H1 (cell line): ENCODE measurements around the gene C20orf96. TPM values are rescaled to one million over a fixed set of nuclear protein-coding genes. Genes with fewer than 3 reads are reported as not detected.

ENCODE experiments used
- CTCF ChIA-PET: fragments of 300-600 bp; sonication (Branson Sonifier 250); formaldehyde crosslinking; loops from one replicate; lab custom pipeline; 2021; ENCODE audit not compliant: partially characterized antibody; lab: Charles Lee
- POLR2A ChIA-PET: fragments of 300-600 bp; sonication (Branson Sonifier 250); formaldehyde crosslinking; loops from one replicate; lab custom pipeline; 2021; ENCODE audit warnings: inconsistent platforms; ENCODE audit not compliant: partially characterized antibody; lab: Charles Lee
- DNase-seq, 2 experiments: peaks; one replicate each; pipeline versions ENCODE4 v3.0.0 to v3.0.0-alpha.2; 2010 to 2022; ENCODE audit warnings: low spot score in 2 of 2, low read depth in 1 of 2, mixed read lengths in 1 of 2
- FAIRE-seq: peaks from 2 replicates; lab custom pipeline; 2011; peaks lifted over from hg19 to GRCh38; lab: Jason Lieb, UNC
- H2AFZ ChIP-seq: 2 replicates; pipeline ENCODE4 v1.8.1; 2012; ENCODE audit warnings: low read length, inconsistent platforms
- H2AK5ac ChIP-seq: 2 replicates; pipeline ENCODE4 v1.6.1; 2013; ENCODE audit warnings: low read depth, low read length
- H2BK120ac ChIP-seq: replicated peaks from 2 replicates; pipeline ENCODE3; 2013; ENCODE audit warnings: low read depth, low read length, inconsistent platforms
- H2BK12ac ChIP-seq: 2 replicates; pipeline ENCODE4 v1.6.1; 2013; ENCODE audit warnings: low read depth, low read length
- H2BK15ac ChIP-seq: 2 replicates; pipeline ENCODE4 v1.6.1; 2013; ENCODE audit warnings: low read length
- H2BK20ac ChIP-seq: 2 replicates; pipeline ENCODE4 v1.6.1; 2013; ENCODE audit warnings: low read length
- H2BK5ac ChIP-seq: 2 replicates; pipeline ENCODE4 v1.6.1; 2013; ENCODE audit warnings: low read depth, low read length
- H3K14ac ChIP-seq: 2 replicates; pipeline ENCODE4 v1.6.1; 2013; ENCODE audit warnings: inconsistent platforms; ENCODE audit not compliant: insufficient read length
- H3K18ac ChIP-seq: 2 replicates; pipeline ENCODE4 v1.6.1; 2013; ENCODE audit warnings: low read length; ENCODE audit errors: extremely low read depth
- H3K23ac ChIP-seq: 2 replicates; pipeline ENCODE4 v1.6.1; 2013; ENCODE audit warnings: inconsistent platforms; ENCODE audit not compliant: insufficient read length
- H3K23me2 ChIP-seq: 2 replicates; pipeline ENCODE4 v1.6.1; 2013; ENCODE audit warnings: low read depth, low read length
- H3K27ac ChIP-seq: 2 replicates; pipeline ENCODE4 v1.6.1; 2011; ENCODE audit warnings: low read depth, low read length, inconsistent platforms
- H3K27me3 ChIP-seq, 4 experiments: replicated peaks in 1 of 4; 1 replicate in 1 of 4; 2 replicates in 3 of 4; pipeline versions ENCODE4 v1.6.1 to v1.8.1; 2011 to 2013; ENCODE audit warnings: low read length in 3 of 4, mild to moderate bottlenecking in 3 of 4, inconsistent platforms in 2 of 4, mixed read lengths in 2 of 4, moderate library complexity in 1 of 4; ENCODE audit not compliant: control insufficient read depth in 3 of 4, insufficient read depth in 3 of 4; ENCODE audit errors: extremely low read depth in 1 of 4
- H3K36me3 ChIP-seq, 4 experiments: 2 replicates each; pipeline versions ENCODE4 v1.6.1 to v1.8.1; 2011 to 2013; ENCODE audit warnings: mild to moderate bottlenecking in 4 of 4, low read length in 3 of 4, moderate library complexity in 2 of 4, control low read depth in 1 of 4, inconsistent platforms in 1 of 4; ENCODE audit not compliant: insufficient read depth in 4 of 4, control insufficient read depth in 2 of 4
- H3K4ac ChIP-seq: replicated peaks from 2 replicates; pipeline ENCODE3; 2013; ENCODE audit warnings: low read length, low read depth, mixed read lengths, inconsistent platforms; ENCODE audit not compliant: insufficient read length
- H3K4me1 ChIP-seq, 4 experiments: replicated peaks in 1 of 4; 1 replicate in 1 of 4; 2 replicates in 3 of 4; pipeline versions ENCODE4 v1.6.1 to v1.8.1; 2011 to 2013; ENCODE audit warnings: low read length in 3 of 4, inconsistent platforms in 2 of 4, mixed read lengths in 1 of 4; ENCODE audit not compliant: insufficient read depth in 4 of 4, control insufficient read depth in 3 of 4
- H3K4me2 ChIP-seq, 2 experiments: 2 replicates each; pipeline versions ENCODE4 v1.6.1 to v1.8.1; 2011 to 2013; ENCODE audit warnings: low read depth in 2 of 2, low read length in 2 of 2, control low read depth in 1 of 2, inconsistent platforms in 1 of 2, mild to moderate bottlenecking in 1 of 2; ENCODE audit not compliant: insufficient read depth in 1 of 2
- H3K4me3 ChIP-seq, 4 experiments: fragments of 200-600, 300-600 bp in 1 of 4; sonication (generic), shearing (Covaris generic), sonication (Bioruptor Twin) in 1 of 4; 2 replicates each; pipeline versions ENCODE4 v1.5.1 to v1.8.1; 2011 to 2016; ENCODE audit warnings: low read length in 4 of 4, low read depth in 3 of 4, control low read depth in 2 of 4, inconsistent platforms in 2 of 4, mild to moderate bottlenecking in 2 of 4, mixed read lengths in 1 of 4, moderate library complexity in 1 of 4; ENCODE audit not compliant: insufficient read depth in 2 of 4; ENCODE audit errors: extremely low read depth in 1 of 4
- H3K56ac ChIP-seq: replicated peaks from 2 replicates; pipeline ENCODE3; 2013; ENCODE audit warnings: low read depth, mild to moderate bottlenecking, mixed read lengths, low read length, inconsistent platforms; ENCODE audit not compliant: insufficient read length
- H3K79me1 ChIP-seq: 2 replicates; pipeline ENCODE4 v1.6.1; 2013; ENCODE audit warnings: low read depth, low read length, control low read depth
- H3K79me2 ChIP-seq, 2 experiments: 2 replicates each; pipeline versions ENCODE4 v1.6.1 to v1.8.1; 2012 to 2013; ENCODE audit warnings: low read length in 2 of 2, mild to moderate bottlenecking in 2 of 2, inconsistent platforms in 1 of 2; ENCODE audit not compliant: insufficient read depth in 2 of 2, control insufficient read depth in 1 of 2
- H3K9ac ChIP-seq, 4 experiments: replicated peaks in 1 of 4; 1 replicate in 1 of 4; 2 replicates in 3 of 4; pipeline versions ENCODE4 v1.6.1 to v1.8.1; 2011 to 2013; ENCODE audit warnings: low read depth in 3 of 4, low read length in 3 of 4, control low read depth in 2 of 4, mild to moderate bottlenecking in 2 of 4, moderate library complexity in 2 of 4, inconsistent platforms in 1 of 4; ENCODE audit errors: extremely low read depth in 1 of 4
- H3K9me3 ChIP-seq, 2 experiments: 2 replicates each; pipeline versions ENCODE4 v1.6.1 to v1.8.1; 2012 to 2013; ENCODE audit warnings: mild to moderate bottlenecking in 2 of 2, moderate library complexity in 2 of 2, control low read depth in 1 of 2, inconsistent platforms in 1 of 2, low read depth in 1 of 2, low read length in 1 of 2, mixed read lengths in 1 of 2; ENCODE audit not compliant: insufficient read depth in 2 of 2
- H4K20me1 ChIP-seq, 2 experiments: replicated peaks in 1 of 2; 2 replicates each; pipeline versions ENCODE3 to v1.8.1; 2011 to 2013; ENCODE audit warnings: inconsistent platforms in 2 of 2, low read length in 2 of 2, mild to moderate bottlenecking in 1 of 2; ENCODE audit not compliant: insufficient read depth in 2 of 2, control insufficient read depth in 1 of 2
- H4K5ac ChIP-seq: 2 replicates; pipeline ENCODE4 v1.6.1; 2013; ENCODE audit warnings: low read length, low read depth, mixed read lengths, inconsistent platforms; ENCODE audit not compliant: insufficient read length
- H4K8ac ChIP-seq: 2 replicates; pipeline ENCODE4 v1.8.0; 2013; ENCODE audit warnings: mild to moderate bottlenecking, moderate library complexity, low read length, inconsistent platforms; ENCODE audit not compliant: insufficient read depth; ENCODE audit errors: extremely low read depth
- H4K91ac ChIP-seq: replicated peaks from 2 replicates; pipeline ENCODE3; 2013; ENCODE audit warnings: low read length, mixed read lengths, inconsistent platforms; ENCODE audit not compliant: insufficient read length
- CTCF ChIP-seq, 3 experiments: IDR thresholded peaks; 1 replicate in 2 of 3; 2 replicates in 1 of 3; pipeline versions ENCODE4 v1.5.1 to v1.6.1; 2011; ENCODE audit warnings: low read length in 3 of 3, mild to moderate bottlenecking in 3 of 3, inconsistent platforms in 2 of 3, low read depth in 1 of 3, moderate library complexity in 1 of 3; ENCODE audit not compliant: insufficient read depth in 1 of 3; ENCODE audit errors: control extremely low read depth in 1 of 3
- NRF1 ChIP-seq: IDR thresholded peaks from 2 replicates; pipeline ENCODE4 v1.6.1; 2011; ENCODE audit warnings: mild to moderate bottlenecking, low read depth, low read length, improper control_type of control experiment
- RNF2 ChIP-seq: fragments of 200-900, 300-1000 bp; sonication (generic); IDR thresholded peaks from 2 replicates; pipeline ENCODE4 v1.7.1; 2016; ENCODE audit warnings: borderline replicate concordance, low read depth, mild to moderate bottlenecking, antibody characterized with exemption, low read length; ENCODE audit not compliant: poor library complexity, severe bottlenecking; ENCODE audit errors: missing control alignments
- ZNF274 ChIP-seq: IDR thresholded peaks from 2 replicates; pipeline ENCODE4 v1.7.0; 2012; ENCODE audit warnings: low read length, borderline replicate concordance; ENCODE audit errors: extremely low read depth
- WGBS, 2 experiments: shearing (Covaris generic) in 1 of 2; methylation state at CpG; one replicate each; pipeline versions ENCODE4 v1.1.6 to v1.1.7; 2013 to 2015; ENCODE audit warnings: low lambda C conversion rate in 2 of 2, mixed read lengths in 2 of 2, inconsistent platforms in 1 of 2, low coverage in 1 of 2, missing lambda C conversion rate in 1 of 2; ENCODE audit not compliant: insufficient replicate concordance in 2 of 2, insufficient coverage in 1 of 2, insufficient read length in 1 of 2; ENCODE audit errors: extremely low coverage in 1 of 2, missing lambda C conversion rate in 1 of 2; 5-methylcytosine and 5-hydroxymethylcytosine counted together
- polyA plus RNA-seq, 7 experiments: library from polyadenylated mRNA; depleted of rRNA in 3 of 7; stranded (reverse) in 5 of 7; unstranded in 2 of 7; fragments of >200 nt in 5 of 7; fragments of 200-250 nt in 2 of 7; gene quantifications; 1 replicate in 5 of 7; 2 replicates in 1 of 7; 4 replicates in 1 of 7; pipeline versions ENCODE4 v1.2.1 to v1.2.3, GENCODE V29; 2011 to 2013; ENCODE audit warnings: missing spikeins in 2 of 7, mixed read lengths in 2 of 7
- total RNA-seq: library from RNA; stranded (reverse); fragmentation: NEBNext Ultra II Directional; extraction: Animal tissue kit (Norgen Biotek cat#: 25700); gene quantifications from 2 replicates; pipeline ENCODE4 v1.2.1, GENCODE V29; 2021

C20orf96 gene
- total and polyA plus RNA-seq, 2 of the 8 experiments (the other 6 are each of a cell fraction or from before 2014, with no cell fraction given), result 19.2 to 21.0 TPM

GRCh38 chr20:273884-274283 is 16.7 kb downstream of the C20orf96 start:
- POLR2A ChIA-PET, result interaction anchor here (1.2 to 2.2 kb wide), 2 partner anchors 9 to 51 kb away, joined by 3 to 11 read pairs; partner anchors contain the start of gene SOX12
- H3K79me1 ChIP-seq, result no peaks in the 10 kb centered on the region; the same call in 1 of the 2 replicates
- CTCF ChIA-PET, result interaction anchor here (0.9 to 2.5 kb wide), 3 partner anchors 7 to 57 kb away, joined by 3 to 12 read pairs (median 9); no protein-coding TSS in a partner anchor
- TF ChIP-seq RNF2 (no peak), NRF1 (no peak), ZNF274 (no peak), CTCF (IDR thresholded peaks at IDR 0.05; ENCODE audit: control extremely low read depth in 1 of 3, insufficient read depth in 1 of 3, low read depth in 1 of 3, low read length in 3 of 3) (no peak)

More at GRCh38 chr20:273884-274283, 16.7 kb downstream of the C20orf96 start:
- Histone ChIP-seq H3K56ac (no peak overlapping the region), H3K4me2 (no peak overlapping the region), H3K4ac (no peak overlapping the region), H3K9me3 (no peaks in the 10 kb centered on the region), H3K4me1 (peaks cover 0 to 4% (median 4%) of the 10 kb centered on the region in 4 experiments; a peak in 4 of 7 replicates), H2AFZ (no peak overlapping the region), H2BK12ac (no peak overlapping the region), H3K23ac (no peak overlapping the region), H2BK120ac (no peak overlapping the region), H3K23me2 (no peaks in the 10 kb centered on the region; the same call in 1 of the 2 replicates), H4K5ac (no peak overlapping the region), H3K79me2 (no peaks in the 10 kb centered on the region), H4K91ac (no peak overlapping the region), H3K18ac (no peak overlapping the region), H3K36me3 (peaks cover 8 to 21% (median 13%) of the 10 kb centered on the region in 4 experiments; a peak in 7 of 8 replicates), H3K27ac (no peak overlapping the region), H3K9ac (no peak overlapping the region), H4K20me1 (peaks cover 2 to 6% of the 10 kb centered on the region in 2 experiments), H3K14ac (no peak overlapping the region), H2BK5ac (no peak overlapping the region), H3K4me3 (no peak overlapping the region), H2AK5ac (no peak overlapping the region), H2BK15ac (no peak overlapping the region), H4K8ac (no peak overlapping the region), H2BK20ac (no peak overlapping the region), H3K27me3 (no peaks in the 10 kb centered on the region)
- WGBS, 2 experiments, result 91% methylated on average over 3 of the region's 3 CpGs; no CpG with 5 or more reads in 1 of the 2 experiments
- FAIRE-seq, result no peak
- no peak for DNase-seq
